NOMO-1 treated with DMSO at 0.1 percent for 48 hours (cell line): ENCODE measurements around the gene SPSB1.

Experiments
- DNase-seq: peaks from one replicate; lab custom pipeline; 2025; ENCODE audit not compliant: unreplicated experiment; lab: John Stamatoyannopoulos, UW

The SPSB1 gene

DNA sequence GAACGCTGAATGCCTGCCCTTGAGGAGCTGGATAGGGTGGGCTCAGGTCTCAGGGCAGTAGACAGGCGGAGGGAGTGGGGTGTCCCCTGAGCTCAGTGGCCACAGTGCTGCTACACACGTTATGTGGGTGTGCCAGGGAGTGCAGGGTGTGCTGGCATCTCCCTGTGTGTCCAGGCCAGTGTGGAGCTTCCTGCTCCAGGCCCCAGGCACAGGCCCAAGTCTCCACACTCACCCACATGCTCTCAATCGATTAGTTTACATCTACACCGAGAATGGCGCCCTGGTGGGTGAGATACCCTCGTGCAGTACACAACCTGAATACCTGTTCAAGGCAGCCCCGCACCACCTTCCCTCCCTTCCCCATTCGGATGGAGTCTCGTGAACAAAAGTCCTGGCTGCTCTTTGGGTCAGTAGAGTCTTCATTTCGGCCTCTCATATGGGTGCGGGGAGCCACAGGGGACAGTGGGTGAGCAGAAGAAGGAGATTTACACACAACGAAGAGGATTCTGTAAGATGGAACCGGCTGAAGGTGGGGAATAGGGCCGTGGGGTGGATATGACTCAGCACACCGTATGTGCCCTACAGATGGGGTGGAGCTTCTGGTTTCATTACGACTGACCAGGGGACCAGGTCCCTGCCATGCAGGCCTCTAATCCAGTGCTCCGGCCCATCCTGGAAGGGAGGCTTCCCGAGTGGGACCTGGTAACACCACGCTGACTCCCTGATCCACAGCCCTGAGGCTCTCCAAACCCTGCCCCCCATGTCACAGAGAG, 93.3 kb downstream of the SPSB1 start:
- DNase-seq = no peak

- no peak for DNase-seq
These were observed 95.9 kb downstream of the SPSB1 start for GRCh38 chr1:9388335-9389180.

DNA sequence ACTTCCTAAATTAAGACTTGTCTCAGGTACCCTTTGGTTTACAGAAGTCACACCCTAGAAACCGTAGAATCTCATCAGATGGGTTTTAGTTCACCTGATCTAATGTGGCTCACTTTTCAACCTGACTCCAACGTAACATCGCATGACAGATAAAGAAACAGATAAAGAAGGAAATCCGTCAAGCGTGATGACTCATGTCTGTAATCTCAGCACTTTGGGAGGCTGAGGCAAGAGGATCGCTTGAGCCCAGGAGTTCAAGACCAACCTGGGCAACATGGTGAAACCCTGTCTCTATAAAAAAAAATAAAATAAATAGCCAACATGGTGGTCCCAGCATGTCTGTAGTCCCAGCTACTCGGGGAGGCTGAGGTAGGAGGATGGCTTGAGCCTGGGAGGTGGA, 97.3 kb downstream of the SPSB1 start:
- DNase-seq = no peak

DNA sequence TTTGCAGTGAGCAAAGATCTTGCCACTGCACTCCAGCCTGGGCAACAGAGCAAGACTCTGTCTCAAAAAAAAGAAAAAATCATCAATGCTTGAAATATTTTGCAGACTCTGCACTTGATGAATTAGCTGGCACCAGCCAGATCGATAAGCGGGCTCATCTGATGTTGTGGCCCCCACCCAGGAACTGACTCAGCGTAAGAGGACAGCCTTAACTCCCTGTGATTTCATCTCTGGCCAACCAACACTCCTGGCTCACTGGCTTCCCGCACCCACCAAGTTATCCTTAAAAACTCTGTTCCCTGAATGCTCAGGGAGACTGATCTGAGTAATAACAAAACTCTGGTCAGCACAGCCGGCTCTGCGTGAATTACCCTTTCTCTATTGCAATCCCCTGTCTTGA, 98.9 kb downstream of the SPSB1 start:
- no peak for DNase-seq

DNA sequence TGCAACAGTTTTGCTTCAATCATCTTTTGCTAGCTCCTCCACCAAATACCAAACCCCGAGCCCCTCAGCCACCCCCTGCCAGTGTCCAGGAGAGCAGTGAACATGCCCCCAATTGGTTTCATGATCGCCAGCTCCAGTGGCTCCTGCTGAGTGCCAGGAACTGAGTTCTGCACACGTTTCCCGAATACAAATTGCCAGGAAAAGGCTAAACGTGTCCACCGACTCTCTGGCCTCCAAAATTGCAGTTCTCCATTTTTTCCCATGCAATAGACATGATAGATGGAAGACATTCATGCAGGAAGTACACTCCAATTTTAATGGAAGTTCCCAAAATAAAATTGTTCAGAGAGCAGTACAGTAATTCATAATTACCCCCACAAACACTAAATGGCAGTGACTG, 101.3 kb downstream of the SPSB1 start:
- DNase-seq = no peak

- no peak for DNase-seq
These were observed 102.3 kb downstream of the SPSB1 start for GRCh38 chr1:9395018-9395417.

GRCh38 chr1:9397047-9397446, 104.4 kb downstream of the SPSB1 start:
- DNase-seq = no peak

GRCh38 chr1:9397997-9398526, 105.4 kb downstream of the SPSB1 start:
- DNase-seq = no peak

DNA sequence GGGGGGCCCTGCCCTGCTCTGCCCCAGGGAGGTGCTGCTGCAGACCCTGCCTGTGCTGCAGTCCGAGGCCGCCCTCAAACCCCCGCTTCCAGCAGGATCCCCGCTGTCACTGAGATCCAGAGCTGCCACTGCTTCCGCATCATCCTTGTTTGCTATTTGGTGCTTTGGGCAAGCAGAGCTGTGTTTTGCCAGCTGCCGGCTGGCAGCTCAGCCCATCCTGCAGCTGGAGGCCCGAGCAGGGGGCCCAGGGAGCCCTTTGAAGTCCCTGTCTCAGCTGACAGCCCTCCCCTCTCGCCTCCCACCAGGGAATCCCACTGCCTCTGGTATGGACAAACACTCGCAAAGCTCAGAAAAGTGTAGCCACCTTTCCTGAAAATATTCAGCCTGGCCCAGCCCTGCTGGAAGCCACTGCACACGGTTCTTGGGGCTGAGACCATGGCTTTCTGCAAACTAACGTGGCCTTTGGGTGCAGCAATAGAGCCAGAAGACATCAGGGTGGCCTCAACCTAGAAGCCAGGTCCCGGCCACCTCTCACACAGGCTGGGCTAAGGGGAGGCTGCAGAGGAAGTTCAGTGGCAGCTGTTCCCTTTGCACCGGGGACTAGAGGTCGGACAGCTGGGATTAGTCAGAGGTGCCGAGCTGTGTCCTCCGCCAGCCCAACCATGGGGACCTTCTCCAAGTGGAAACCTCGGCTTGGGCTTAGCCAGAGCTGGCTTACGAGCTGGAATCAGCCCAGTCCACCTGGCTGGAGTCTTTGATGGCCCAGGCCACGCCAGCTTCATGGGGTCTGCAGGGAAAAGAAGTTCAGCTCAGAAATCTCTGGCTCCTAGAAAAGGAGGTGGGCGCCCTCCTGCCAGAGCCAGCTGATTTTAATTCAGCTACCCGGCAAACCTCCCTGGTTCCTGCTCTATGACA, 107.1 kb downstream of the SPSB1 start:
- DNase-seq = no peak

GRCh38 chr1:9400425-9401079, 107.9 kb downstream of the SPSB1 start:
- DNase-seq = no peak

- DNase-seq = no peak
These were observed 108.4 kb downstream of the SPSB1 start for GRCh38 chr1:9401080-9401453.

DNA sequence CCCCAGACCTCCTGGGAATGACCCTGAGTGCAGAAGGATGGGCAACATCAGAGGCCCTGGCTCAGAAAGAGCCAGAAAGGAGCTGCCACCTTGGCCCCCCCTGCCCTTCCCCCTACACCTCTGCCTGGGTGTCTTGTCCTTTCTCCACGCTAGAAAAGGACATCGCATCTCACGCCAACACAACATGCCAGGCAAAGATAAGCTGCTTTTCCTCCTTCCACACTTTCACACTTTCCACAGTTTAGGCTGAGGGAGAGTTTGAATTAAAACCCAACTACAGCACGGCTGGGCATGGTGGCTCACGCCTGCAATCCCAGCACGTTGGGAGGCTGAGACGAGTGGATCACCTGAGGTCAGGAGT, 109.5 kb downstream of the SPSB1 start:
- DNase-seq = no peak

DNA sequence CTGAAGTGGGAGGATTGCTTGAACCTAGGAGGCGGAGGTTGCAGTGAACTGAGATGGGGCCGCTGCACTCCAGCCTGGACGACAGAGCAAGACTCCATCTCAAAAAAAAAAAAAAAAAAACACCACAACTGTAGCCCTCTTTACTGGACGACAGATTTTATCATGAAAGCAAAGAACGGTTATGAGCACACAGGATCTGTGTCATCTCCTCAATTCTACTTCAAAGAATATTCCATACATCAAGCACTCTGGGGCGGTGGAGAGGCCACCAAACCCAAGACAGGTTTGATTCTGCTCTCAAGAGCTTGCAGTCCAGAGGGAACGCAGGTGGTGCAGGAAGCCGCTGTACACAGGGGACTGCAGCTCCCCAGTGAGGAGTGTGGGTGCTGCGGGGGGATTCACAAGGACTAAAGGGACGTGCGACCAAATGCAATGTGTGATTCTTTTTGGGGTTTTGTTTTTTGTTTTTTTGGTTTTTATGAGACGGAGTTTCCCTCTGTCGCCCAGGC, 110.1 kb downstream of the SPSB1 start:
- no peak for DNase-seq

- DNase-seq = no peak
These were observed 111.6 kb downstream of the SPSB1 start for GRCh38 chr1:9404117-9404914.

DNA sequence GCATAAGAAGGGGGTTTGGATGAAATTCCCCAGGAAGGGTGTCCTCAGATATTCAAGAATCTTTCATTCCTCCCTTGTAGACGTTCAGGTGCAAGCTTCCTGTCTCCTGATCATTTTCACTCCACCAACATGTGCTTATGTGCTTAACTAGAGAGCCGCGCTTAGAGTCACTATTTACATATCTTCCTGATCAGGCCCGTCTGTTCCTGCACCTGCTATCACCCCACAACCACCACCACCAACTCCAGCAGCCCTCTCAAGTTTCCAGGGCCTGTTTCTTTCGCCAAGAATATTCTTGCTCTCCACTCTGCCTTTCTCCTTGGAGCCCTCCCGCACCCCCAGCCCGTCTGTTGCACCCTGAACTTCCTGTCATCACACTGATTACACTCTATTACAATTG, 113.4 kb downstream of the SPSB1 start:
- no peak for DNase-seq

DNA sequence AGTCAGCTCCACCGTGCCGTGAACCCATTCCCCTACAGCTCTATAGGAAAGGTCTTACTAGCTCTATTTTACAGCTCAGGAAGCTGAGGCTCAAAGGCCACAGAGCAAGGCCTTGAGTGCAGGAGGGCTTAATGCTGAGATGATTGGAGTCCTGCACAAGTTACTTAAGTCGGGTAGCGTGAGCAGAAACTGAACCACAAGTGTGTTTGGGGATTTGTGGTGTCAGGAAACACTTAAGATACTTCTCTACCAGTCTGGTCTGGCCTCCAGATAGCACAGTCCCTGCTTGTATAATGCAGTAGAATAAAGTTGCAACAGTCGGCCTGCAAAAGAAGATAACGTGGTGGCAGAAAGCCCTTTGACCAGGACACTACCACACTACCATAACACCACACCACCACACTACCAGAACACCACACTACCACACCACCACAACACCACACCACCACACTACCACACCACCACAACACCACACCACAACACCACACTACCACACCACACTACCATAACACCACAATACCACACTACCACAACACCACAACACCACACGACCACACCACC, 118.1 kb downstream of the SPSB1 start:
- peak; percentile 65 for DNase-seq

- peak; percentile 32 for DNase-seq
These were observed 120.6 kb downstream of the SPSB1 start for GRCh38 chr1:9413071-9413876.

DNA sequence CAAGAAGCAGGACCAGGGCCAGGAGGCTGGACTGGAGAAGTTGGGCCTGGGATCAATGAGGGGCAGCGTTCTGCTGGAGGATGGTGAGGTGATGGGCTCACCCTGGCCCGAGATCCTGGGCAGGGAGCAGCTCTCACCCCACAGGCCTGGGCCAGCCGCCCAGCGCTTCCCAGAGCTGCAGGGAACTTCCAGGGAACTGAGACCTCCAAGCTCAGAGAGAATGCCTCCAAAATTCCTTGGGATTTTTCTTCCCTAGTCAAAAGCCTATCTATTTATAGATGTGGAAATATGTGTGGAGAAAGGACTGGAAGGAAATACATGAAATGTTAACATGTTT, 121.2 kb downstream of the SPSB1 start:
- no peak for DNase-seq

DNA sequence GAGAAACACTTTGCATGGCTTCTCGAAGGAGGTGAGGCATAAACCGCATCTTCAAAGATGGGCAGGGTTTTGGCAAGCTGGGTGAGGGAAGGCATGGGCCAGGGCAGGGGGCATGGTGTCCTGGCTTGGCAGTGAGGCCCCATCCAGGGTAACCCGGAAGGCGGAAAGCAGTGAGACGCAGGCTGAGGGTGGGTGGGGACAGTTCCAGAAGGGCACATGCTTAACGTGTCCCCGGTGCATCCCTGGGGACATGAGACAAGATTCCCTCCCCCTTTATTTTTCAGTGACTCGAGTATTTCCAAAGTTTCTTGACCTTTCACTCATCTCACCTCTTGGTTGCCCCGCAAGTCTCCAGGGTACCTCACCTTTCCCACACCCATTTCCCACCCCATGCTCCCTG, 123.8 kb downstream of the SPSB1 start:
- DNase-seq = no peak
